NK-92 treated with Interleukin-12 subunit alpha and Interleukin-12 subunit beta, amount 100 ng/mL, for 24 hours (cell line): ENCODE measurements around the gene EPYC.
"Not testable (repeated sequence)": the region's sequence is repeated elsewhere in the genome, so short reads cannot be mapped to it uniquely, and the experiment has no call there.

ENCODE experiments used
- DNase-seq: peaks from one replicate; lab custom pipeline; 2025; lab: John Stamatoyannopoulos, UW

EPYC gene

DNA sequence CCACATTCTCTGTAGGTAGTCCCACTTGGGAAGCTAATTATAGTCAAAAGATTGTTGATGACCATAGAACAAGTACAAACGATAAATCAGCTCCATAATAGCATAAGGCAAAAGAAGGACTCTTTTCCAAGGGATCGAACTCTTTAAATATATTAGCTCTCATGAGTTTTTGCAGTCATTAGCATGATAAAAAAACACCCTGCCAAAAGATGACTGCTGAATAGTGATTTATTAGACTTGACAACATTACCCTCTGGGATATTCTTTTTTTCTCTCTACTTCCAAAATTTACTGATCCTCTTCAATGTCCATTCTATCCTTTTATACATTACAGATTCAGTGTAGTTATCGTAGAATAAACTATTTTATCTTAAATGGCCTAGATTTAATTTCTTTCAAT is 14.2 kb downstream of the EPYC start:
- no peak for DNase-seq

DNA sequence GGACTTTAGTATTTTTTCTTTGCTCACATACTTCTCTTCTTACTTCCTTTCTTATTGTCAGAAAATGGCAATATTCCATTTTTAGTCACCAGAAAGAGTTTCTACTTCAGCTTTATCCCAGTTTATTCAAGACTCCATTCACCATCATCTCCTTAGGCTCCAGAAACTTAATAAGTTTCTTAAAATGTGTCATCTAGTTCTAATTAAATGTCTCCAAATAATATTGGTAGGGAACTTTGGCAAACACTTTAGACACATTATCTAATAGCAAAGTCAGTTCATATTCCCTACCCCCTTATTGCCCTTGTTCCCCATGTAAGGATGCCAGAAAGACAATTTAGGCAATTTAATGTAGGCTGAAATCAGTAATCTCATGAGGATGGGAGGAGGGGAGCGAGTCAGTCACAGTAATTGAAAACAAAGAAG is 15.1 kb downstream of the EPYC start:
- DNase-seq: no peak

DNA sequence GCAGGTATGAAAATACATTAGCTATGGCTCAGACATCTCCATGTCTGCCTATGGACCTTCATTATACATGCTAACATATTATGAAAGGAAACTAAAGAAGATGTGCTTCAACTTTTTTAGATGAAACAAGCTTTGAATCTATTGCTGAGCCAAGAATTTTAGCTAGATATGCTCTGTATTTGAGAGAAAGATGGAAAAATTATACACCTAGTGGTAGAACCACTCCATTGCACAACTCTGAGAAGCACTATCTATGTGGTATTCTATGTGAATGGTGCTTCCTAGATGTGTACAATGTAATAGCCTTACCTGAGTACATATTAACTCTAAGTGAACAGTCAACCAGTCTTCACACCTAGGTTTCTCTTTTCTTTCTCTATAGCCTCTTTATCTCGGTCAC is 17.3 kb downstream of the EPYC start:
- DNase-seq: no peak

DNA sequence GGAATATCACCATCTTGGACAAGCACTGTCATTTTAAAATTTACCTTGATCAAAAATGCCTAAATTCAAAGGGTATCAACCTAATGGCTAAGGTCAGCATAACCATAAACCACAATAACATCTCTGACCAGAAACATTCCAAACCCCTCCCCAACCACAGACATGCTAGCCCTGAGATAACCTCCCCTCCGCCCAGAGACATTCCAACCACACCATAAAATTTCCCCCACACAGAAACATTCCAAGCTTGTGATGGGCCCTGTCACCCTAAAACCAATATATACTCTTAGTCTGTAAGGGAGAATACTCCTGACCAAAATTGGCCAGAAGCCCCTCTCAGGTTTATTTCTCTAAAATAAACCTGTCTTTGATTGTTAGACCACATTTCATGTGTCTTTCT is 17.7 kb downstream of the EPYC start:
- DNase-seq: no peak

DNA sequence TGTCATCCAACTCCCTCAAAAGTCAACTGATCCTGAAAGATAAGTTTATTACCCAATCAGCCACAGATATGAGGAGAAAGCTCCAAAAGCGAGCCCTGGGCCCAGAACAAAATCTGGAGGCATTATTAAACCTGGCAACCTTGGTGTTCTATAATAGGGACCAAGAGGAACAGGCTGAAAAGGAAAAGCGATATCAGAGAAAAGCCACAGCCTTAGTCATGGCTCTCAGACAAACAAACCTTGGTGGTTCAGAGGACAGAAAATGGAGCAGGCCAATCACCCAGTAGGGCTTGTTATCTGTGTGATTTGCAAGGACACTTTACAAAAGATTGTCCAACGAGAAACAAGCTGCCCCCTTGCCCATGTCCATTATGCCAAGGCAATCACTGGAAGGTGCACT is 19.4 kb downstream of the EPYC start:
- DNase-seq: not testable (repeated sequence)

DNA sequence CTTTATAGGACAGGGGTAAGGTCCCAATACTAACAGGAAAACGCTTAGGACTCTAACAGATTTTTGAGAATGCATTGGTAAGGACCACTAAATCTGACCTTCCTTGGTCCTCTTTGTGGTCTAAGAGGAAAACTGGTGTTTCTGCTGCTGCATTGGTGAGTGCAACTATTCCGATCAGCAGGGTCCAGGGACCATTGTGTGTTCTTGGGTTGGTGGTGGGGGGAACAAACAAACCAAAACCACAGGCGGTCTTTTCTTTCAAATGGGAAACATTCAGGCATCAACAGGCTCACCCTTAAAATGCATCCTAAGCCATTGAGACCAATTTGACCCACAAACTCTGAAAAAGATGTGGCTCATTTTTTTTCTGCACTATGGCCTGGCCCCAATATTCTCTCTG is 20.7 kb downstream of the EPYC start:
- DNase-seq: no peak

DNA sequence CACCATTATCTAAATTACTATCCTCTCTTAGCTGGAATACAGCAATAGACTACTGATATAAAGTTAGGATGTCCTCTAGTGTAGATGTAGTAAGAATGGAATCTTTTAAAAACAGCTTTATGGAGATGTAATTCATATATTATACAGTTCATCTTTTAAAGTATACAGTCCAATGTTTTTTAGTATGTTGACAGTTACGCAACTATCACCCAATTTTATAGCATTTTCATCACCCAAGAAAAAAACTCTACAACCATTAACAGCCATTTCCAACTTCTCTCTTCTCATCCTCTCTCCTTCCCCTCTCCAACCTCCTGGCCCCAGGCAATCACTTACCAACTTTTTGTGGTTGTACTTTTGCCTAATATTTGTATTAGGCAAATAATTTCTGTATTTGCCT is 22.6 kb downstream of the EPYC start:
- DNase-seq: no peak

DNA sequence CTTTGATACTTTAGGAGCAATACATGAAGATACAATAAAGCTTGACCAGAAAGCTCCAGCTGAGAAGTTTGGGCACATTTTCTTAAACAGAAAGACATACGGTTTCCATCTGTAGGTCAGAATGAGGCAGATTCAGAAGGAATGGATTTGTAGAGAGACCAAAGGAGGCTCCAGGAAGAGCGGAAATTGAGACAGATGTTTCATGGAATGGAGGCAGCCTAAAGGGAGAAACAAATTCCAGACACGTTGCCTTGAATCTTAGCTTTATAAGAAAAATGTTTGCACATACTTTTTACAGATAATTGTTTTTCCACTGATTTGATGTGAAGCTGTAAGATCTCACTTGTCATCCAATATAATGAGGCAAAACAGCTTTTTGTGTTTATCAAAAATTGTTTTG is 24.8 kb downstream of the EPYC start:
- no peak for DNase-seq

DNA sequence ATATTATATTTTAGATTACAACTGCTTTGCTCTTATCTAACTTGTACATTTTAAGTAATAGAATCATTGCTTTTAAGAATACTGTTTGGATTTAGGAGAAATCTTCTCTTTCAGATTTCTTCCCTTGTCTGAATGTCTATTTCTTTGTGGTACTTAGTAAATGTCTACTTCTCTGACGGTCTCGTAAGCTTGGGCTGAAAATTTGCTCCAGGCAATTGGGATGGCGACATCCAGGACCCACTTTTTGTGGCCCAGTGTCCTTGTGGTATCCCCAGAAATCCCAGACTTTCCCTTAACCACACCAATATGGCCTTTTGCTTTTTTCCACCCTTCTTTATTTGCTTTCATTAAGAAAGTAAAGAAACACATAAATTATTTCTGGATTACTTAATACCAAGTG is 25.8 kb downstream of the EPYC start:
- DNase-seq: no peak

DNA sequence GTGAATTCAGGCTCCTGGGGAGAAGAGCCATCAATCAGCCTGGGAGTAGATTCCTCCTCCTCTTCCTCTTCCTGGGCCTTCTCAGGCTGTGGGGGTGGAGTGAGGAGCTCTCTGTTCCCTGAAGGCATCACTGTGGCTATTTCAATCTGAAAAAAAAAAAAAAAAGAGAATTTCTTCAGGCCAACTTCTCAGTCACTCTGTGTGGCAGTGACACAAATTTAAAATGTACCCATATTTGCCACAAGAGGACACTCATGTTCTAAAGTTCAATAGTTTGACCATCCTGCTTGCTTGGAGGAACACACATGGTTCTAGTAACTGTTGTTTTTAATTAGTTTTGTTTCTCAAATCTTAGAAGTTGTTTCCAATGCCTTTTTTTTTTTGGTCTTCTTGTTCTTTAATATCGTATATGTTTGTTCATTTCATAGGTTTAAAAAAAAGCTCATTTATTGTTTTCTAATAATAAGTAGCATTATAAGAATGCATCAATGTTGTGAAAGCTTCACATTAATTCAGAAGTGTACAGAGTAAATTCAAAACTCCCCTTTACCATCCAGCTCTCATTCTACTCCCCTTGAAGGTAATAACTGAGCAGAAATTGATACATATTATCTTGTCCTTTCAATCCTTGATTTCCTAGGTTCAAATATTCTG is 26.5 kb downstream of the EPYC start:
- DNase-seq: no peak

DNA sequence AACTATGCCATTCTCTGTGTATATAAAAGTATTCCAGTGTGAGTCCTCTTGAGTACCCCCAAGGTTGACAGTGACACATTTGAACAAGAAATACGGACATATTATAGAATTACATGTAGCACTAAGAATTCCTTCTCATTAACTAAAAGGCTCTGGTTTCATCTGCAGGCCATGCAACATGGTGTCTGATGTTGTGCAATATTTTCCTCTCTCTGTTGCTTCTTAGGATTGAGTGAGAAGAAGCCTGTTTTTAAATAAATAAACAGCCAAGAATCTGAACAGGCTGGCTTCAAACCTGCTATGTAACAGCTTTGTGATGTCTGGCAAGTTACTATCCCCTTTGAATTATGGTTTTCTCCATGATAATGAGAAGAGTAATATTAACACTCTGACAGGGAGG is 27.5 kb downstream of the EPYC start:
- DNase-seq: no peak

DNA sequence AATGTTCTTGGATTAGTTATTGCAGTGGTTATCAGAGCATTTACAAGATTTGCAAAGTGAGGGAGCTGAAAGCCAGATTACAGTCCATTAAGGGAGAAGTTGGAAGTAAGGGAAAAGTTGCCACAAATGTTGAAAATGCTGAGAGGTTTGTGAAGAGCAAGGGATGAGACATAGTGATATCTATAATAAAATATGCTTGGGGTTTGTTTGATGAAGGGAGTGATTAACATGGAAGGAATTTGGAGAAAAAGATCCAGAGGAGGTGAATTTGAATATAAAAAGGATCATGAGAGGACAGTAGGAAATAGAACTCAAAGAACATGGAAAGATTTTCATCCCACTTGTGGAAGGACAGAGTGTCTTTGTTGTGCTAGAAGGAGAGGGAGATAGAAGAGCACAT is 30.5 kb downstream of the EPYC start:
- no peak for DNase-seq

DNA sequence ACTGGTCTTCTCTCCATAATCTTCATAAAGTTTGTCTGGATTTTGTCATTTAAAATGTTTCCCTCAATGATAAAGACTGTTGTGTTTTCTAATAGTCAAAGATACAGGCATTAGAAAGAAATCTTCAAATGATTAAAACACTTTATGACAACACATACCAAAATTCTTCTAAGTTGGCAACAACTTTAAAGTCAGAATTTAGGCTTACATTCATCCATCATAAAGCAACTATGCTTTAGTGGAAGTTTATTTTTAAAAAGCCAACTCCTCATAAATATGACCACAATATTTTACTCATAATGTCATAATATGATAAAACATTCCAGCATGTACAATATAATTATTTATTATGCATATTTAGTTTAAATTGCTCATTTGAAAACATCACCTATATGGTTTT is 32.5 kb downstream of the EPYC start:
- no peak for DNase-seq

DNA sequence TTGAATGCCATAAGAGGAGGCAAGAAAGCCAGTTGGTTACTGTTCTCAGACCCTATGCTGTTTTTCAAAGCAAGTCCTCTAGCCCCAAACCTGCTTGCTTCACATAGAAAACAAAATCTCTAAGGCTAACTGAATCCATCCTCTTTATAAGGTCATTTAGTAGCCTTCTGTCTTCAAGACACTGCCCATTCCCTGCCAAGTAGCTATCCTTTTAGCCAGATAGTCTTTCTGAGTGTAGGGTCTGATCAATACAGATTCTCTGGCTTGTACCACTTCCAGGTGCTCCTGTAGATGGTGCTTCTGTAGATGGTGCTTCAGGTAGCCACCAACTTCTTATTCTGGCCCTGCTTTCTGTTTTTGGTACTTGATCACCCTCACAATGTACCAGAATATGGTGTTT is 33.9 kb downstream of the EPYC start:
- DNase-seq: no peak

DNA sequence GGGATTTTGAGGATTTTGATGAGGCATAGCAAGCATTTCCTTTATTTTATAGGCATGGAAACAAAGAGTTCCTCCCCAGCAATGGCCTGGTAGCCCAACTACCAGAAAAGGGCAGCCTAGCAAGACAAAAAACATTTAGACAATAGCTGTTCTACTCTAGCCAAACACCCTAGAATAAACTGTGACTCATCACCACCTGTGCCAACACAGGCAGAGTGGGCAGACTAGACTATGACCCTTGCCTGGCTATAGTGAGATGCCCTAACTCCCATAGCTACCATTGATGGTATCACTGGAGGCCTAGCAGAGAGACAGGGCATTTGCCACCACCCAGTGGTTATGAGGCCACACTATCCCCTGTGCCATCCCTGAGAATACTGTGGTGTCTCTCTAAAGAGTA is 34.3 kb downstream of the EPYC start:
- DNase-seq: no peak

DNA sequence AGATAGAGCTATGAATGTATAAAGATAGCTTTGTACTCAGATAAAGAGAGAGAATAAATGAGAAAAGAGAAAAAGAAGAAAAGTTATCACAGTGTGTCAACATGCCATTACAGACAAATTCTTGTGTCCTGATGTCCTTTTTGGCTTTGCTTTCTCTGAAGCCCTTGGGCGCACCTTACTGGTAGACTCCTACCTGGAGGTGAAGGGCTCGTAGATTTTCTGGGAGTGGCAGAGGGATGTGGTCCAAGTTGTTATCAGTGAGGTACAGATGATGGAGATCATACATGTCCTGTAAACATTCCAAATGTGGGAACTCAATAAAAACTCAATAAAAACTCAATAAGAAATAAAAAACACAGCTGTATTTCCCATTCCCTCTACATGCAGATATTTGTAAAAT is 34.9 kb downstream of the EPYC start:
- DNase-seq: no peak

DNA sequence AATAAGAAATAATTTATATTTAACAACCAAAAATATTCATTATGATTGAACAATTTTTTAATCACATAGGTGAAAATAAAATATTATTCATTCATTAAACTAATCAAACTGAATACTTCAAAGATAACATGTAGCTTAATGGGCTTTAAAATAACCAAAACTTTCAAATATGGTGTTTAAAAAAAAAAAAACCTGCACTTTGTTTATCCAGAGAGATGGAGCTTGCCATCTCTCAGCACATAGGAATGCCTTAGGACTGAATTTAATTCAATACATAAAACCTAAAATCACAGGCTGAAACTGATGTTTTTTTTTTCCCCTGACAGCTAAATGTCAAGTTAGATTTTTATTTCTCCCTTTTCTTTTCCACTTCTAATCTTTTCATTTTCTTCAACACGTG is 35.4 kb downstream of the EPYC start:
- DNase-seq: no peak

DNA sequence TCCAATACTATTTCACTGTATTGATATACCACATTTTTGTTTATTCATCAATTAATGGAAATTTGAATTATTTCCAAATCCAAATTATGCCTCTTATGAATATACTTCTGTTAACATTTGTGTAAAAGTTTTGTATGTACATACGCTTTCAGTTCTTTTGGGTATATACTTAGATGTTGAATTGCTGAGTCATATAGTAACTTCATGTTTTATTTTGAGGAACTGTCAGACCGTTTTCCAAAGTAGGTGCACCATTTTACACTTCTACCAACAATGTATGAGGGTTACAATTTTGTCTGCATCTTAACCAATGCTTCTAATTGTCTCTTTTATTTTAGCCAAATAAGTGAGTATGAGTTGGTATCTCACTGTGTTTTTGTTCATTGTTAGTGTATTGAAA is 39.6 kb downstream of the EPYC start:
- no peak for DNase-seq

DNA sequence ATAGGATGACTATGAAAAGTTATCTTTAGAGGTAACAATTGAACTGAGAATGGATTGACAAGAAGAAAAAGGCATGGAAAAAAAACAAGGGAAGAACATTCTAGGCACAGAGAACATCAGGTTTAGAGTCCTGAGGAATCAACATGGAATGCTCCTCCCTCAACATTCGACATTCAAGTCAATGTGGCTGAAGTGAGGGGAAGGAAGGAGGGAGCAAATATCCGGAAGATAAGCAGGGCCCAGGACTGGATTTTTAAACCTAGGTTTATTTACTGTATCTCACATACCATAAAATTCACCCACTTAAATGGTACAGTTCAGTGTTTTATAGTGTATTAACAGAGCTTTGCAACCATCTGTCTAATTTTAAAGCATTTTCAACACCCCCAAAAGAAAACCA is 40.2 kb downstream of the EPYC start:
- no peak for DNase-seq

DNA sequence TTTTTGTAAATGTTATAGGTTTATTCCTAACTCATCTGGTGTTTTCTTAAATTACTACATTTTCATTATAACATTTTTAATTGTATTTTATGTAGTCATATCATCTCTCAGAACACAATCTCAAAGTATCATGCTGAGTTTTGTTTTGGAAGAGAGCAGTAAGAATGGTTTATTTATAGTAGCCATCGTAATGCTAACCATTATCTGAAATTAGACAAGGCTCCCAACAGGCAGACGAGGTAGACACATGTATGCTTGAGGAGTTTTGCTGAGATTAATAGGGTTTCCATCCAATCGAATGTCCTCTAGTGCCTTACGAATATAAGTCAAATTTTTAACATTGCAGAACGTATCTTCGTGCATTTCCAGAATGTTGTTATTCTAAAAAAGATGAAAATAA is 40.8 kb downstream of the EPYC start:
- DNase-seq: no peak

DNA sequence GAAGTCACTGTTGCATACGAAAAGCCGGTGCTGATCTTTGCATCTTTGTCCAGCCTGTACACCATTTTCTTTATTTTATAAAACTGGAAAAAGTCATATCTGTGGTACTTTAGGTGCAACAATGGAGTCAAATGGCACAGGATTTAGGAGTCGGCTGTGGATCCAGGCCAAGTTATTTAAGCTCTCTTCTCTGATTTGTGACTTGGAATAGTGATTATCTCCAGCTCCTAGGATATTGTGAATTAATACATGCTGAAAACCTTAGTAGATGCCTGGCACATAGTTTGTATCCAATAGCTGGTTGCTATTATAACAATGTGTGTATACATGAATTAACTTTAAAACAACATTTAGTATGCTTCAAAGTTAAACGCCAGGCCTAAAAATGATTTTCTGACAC is 43.6 kb downstream of the EPYC start:
- no peak for DNase-seq

DNA sequence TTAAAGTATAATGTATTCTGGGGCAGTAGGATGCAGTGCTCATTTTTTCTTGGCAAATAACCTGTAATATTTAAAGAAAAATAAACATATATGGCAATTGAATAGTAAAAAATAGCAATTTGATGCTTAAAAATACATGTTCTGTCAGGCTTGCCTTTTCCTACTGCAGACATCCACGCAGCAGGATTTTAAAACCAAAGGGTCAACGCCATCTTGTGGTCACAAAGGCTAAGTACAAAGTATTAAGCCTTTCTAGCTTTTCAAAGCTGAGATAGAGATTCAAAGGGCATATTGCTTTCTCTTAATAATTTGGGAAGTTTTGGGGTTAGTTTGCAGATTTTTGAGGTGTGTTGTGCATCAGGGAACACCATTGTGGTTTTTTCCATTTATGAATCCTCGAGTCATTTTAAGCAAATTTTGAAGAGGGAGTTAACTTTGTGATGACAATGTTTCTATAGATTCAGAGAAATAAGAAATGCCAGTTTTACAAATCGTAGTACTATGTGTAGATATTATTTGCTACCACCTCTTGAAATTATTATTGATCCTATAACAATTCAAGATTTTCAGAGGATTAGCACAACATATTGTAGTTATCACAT is 45.1 kb downstream of the EPYC start:
- no peak for DNase-seq

DNA sequence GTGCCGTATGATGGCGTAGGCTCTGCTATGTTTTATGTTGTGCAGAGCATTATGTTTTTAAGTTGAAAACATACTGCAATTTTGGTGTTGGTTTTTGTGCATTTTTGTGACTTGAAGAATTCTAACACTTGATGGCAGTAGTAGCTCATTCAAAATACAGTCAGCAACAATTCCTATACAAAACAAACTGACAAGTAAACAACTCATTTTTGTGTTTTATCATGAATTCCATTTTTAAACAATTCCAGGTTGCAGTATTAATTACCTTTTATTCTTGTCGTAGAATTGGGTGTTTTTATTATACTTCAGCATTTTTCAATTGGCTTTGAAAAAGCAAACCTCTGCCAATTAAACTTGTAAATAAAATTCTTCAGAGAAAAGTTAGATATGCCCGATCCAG is 45.7 kb downstream of the EPYC start:
- DNase-seq: no peak

DNA sequence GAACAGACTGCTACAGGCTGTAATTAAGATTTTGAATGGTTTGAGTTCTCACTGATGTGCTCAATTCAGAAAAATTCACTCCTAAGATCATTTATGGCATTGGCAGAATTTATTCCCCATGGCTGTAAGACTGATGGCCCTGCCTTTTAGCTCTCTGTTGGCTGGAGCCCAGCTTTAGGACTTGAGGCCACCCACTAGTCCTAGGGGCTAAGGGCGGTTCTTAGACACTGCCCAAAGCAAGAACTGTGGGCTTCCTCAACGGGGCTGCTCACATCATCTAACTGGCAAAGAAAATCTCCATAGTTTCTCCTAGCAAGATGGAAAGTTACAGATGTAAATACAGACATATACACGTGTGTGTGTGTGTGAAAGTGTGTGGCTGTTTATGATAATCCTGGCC is 46.4 kb downstream of the EPYC start:
- DNase-seq: no peak
